GM18858 (cell line): Measurements from ENCODE around the gene SIPA1L2.

Source experiments
- ATAC-seq: cut with Tn5 transposase; IDR thresholded peaks from one replicate; pipeline ENCODE4 v1.9.1; 2021; ENCODE audit not compliant: unreplicated experiment

Gene SIPA1L2

GRCh38 chr1:232630047-232630893, at the start of gene SIPA1L2:
TSS of gene SIPA1L2 (minus strand) at chr1:232630133. CDS start at chr1:232515339, 114,794 bp downstream.
- ATAC-seq = peak; percentile 96

GRCh38 chr1:232678185-232678886, 48.4 kb upstream of the SIPA1L2 start:
- ATAC-seq = no peak

- no peak for ATAC-seq
Measured at GRCh38 chr1:232676307-232676706, 46.4 kb upstream of the SIPA1L2 start.

GRCh38 chr1:232675898-232676297, 46.0 kb upstream of the SIPA1L2 start:
- no peak for ATAC-seq

- ATAC-seq = no peak
Measured at GRCh38 chr1:232675260-232675659, 45.3 kb upstream of the SIPA1L2 start.

GRCh38 chr1:232673256-232673655, 43.3 kb upstream of the SIPA1L2 start:
- no peak for ATAC-seq

GRCh38 chr1:232669981-232670747, 40.2 kb upstream of the SIPA1L2 start:
- no peak for ATAC-seq

GRCh38 chr1:232667778-232668165, 37.8 kb upstream of the SIPA1L2 start:
- no peak for ATAC-seq

GRCh38 chr1:232667094-232667777, 37.3 kb upstream of the SIPA1L2 start:
- no peak for ATAC-seq

GRCh38 chr1:232664844-232665777, 35.2 kb upstream of the SIPA1L2 start:
- ATAC-seq = no peak

- ATAC-seq = no peak
Measured at GRCh38 chr1:232662910-232663309, 33.0 kb upstream of the SIPA1L2 start.

- no peak for ATAC-seq
Measured at GRCh38 chr1:232658386-232658785, 28.5 kb upstream of the SIPA1L2 start.

- no peak for ATAC-seq
Measured at GRCh38 chr1:232657426-232658005, 27.6 kb upstream of the SIPA1L2 start.

GRCh38 chr1:232655746-232656085, 25.8 kb upstream of the SIPA1L2 start:
- ATAC-seq = no peak

GRCh38 chr1:232655028-232655745, 25.3 kb upstream of the SIPA1L2 start:
- peak; percentile 76 for ATAC-seq

- no peak for ATAC-seq
Measured at GRCh38 chr1:232653789-232654188, 23.9 kb upstream of the SIPA1L2 start.

- ATAC-seq = no peak
Measured at GRCh38 chr1:232650845-232651244, 20.9 kb upstream of the SIPA1L2 start.

- ATAC-seq = no peak
Measured at GRCh38 chr1:232650418-232650817, 20.5 kb upstream of the SIPA1L2 start.

- no peak for ATAC-seq
Measured at GRCh38 chr1:232648316-232648715, 18.4 kb upstream of the SIPA1L2 start.
